Activated T-helper 2 cell treated with anti-CD3 and anti-CD28 coated beads, Interferon-gamma antibody, Interleukin-2, Interleukin-4, amounts not matched to agents 10 μg/mL and 5 μg/mL and 100 μg/mL, durations not matched to agents 14 hours and 24 hours and 36 hours (primary cell): ENCODE data around the gene AASDH. TPM values are rescaled to one million over a fixed set of nuclear protein-coding genes. Genes with fewer than 3 reads are reported as not detected.

ENCODE experiments used
- DNase-seq: peaks from one replicate; pipeline ENCODE4 v3.0.0; 2021; ENCODE audit warnings: low spot score
- H3K27ac Mint-ChIP-seq: one replicate; pipeline ENCODE4 v1.8.0; 2021; ENCODE audit warnings: mixed read lengths
- H3K27me3 Mint-ChIP-seq: one replicate; pipeline ENCODE4 v1.8.0; 2021; ENCODE audit warnings: low read depth, mixed read lengths
- H3K36me3 Mint-ChIP-seq: one replicate; pipeline ENCODE4 v1.8.0; 2021; ENCODE audit warnings: low read depth, mixed read lengths
- H3K4me1 Mint-ChIP-seq: one replicate; pipeline ENCODE4 v1.8.0; 2021; ENCODE audit warnings: low read depth, mixed read lengths
- H3K4me3 Mint-ChIP-seq: one replicate; pipeline ENCODE4 v1.8.0; 2021; ENCODE audit warnings: low read depth, mild to moderate bottlenecking, moderate library complexity, mixed read lengths
- H3K9me3 Mint-ChIP-seq: one replicate; pipeline ENCODE4 v1.8.0; 2021; ENCODE audit warnings: mixed read lengths
- intact Hi-C: fragments of 100-400 bp; cut with micrococcal nuclease; formaldehyde crosslinking; loops from one replicate; pipeline ENCODE4 v1.15.1; 2023
- total RNA-seq: library from RNA; stranded (reverse); gene quantifications from 2 replicates; pipeline ENCODE4 v1.2.3, GENCODE V29; 2022

Gene AASDH
- total RNA-seq, 1 donor from 2014 or later = 15.4 TPM

GRCh38 chr4:56305390-56305789, 81.9 kb downstream of the AASDH start:
- peaks cover 12% of the 10 kb centered on the region for H3K27me3 Mint-ChIP-seq
- H3K9me3 Mint-ChIP-seq = no peaks in the 10 kb centered on the region
- H3K4me3 Mint-ChIP-seq = no peak overlapping the region
- peaks cover 10% of the 10 kb centered on the region for H3K4me1 Mint-ChIP-seq
- DNase-seq = no peak
- H3K36me3 Mint-ChIP-seq = no peaks in the 10 kb centered on the region
- H3K27ac Mint-ChIP-seq = no peak overlapping the region
- intact Hi-C loops = no loop called here

DNA sequence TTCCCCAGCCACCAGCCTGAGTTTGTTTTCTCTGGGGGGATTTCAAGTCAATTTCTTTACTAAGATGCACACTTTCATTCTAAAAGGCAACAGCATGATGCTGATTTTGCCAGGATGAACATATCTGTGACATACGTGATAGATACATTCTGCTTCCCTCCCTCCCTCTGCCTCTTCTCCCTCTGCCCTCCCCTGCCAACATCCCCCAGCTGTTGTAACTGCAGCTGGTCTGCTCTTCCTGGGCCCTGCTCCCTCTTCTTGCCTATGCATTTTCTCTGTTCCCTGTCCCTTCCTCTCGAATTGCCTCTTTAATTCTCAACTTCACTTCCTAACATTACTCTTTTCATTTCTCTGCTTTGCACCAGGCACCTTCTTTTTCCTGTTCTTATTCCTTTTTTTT, 83.4 kb downstream of the AASDH start:
- Mint-ChIP-seq H3K36me3 (no peaks in the 10 kb centered on the region), H3K4me1 (peaks cover 10% of the 10 kb centered on the region), H3K27ac (no peak overlapping the region), H3K4me3 (no peak overlapping the region), H3K9me3 (no peaks in the 10 kb centered on the region), H3K27me3 (peaks cover 15% of the 10 kb centered on the region)
- intact Hi-C loops = no loop called here
- no peak for DNase-seq

DNA sequence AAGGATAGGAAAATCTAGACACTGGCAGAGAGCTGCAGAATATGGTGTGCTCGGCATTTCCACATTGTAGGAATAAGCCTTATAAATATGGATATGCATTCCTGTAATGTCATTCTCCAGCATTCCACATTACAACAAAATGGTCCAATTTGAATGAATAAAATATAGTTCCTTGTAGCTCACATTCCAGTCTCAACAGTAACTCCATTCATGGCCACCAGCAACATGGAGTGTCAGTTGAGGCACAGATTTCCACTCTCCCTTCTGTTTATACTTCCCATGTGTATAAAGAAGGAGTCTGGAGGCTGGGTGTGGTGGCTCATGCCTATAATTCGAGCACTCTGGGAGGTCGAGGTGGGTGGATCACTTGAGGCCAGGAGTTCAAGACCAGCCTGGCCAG, 84.5 kb downstream of the AASDH start:
- H3K9me3 Mint-ChIP-seq = no peaks in the 10 kb centered on the region
- peaks cover 10% of the 10 kb centered on the region for H3K4me1 Mint-ChIP-seq
- no peak overlapping the region for H3K27ac Mint-ChIP-seq
- intact Hi-C loops = no loop called here
- DNase-seq = no peak
- no peak overlapping the region for H3K4me3 Mint-ChIP-seq
- peaks cover 15% of the 10 kb centered on the region for H3K27me3 Mint-ChIP-seq
- no peaks in the 10 kb centered on the region for H3K36me3 Mint-ChIP-seq

DNA sequence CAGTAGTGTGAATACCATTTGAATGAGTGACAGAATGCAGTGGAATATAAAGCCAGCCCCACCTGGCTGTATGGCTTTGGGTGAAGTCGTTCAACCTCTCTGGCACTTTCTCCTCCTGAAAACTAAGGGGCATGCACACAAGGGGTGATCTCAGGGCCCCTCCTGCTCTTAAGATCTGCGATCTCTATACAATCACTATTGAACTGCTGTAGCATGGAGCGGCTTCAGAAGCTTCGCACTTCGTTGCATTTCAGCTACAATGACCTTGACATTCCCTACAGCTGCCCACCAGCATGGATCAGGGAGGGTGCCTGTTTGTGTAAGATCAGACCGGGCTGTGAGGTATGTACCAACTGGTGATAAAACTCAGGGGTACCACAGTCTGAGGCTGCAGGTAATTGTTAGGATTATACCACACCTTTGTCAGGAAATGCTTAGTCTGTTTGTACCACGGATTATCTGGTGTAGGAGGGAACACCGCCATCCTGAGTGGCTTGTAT, 85.2 kb downstream of the AASDH start:
- DNase-seq = no peak
- H3K9me3 Mint-ChIP-seq = no peaks in the 10 kb centered on the region
- peaks cover 10% of the 10 kb centered on the region for H3K4me1 Mint-ChIP-seq
- intact Hi-C loops = loop anchor here (1.0 to 2.0 kb wide), 3 partner anchors 173 to 354 kb away; partner anchors contain the start of gene CEP135
- H3K36me3 Mint-ChIP-seq = no peaks in the 10 kb centered on the region
- H3K4me3 Mint-ChIP-seq = no peak overlapping the region
- H3K27me3 Mint-ChIP-seq = peaks cover 15% of the 10 kb centered on the region
- no peak overlapping the region for H3K27ac Mint-ChIP-seq

GRCh38 chr4:56301181-56301996, 85.9 kb downstream of the AASDH start:
- no peaks in the 10 kb centered on the region for H3K9me3 Mint-ChIP-seq
- H3K4me1 Mint-ChIP-seq = peaks cover 12% of the 10 kb centered on the region
- H3K4me3 Mint-ChIP-seq = peak overlapping the region; percentile 15
- peak; percentile 55 for DNase-seq
- H3K36me3 Mint-ChIP-seq = no peaks in the 10 kb centered on the region
- peaks cover 15% of the 10 kb centered on the region for H3K27me3 Mint-ChIP-seq
- H3K27ac Mint-ChIP-seq = no peak overlapping the region
- intact Hi-C loops = loop anchor here (1.0 to 2.0 kb wide), 3 partner anchors 172 to 353 kb away; partner anchors contain the start of gene CEP135

DNA sequence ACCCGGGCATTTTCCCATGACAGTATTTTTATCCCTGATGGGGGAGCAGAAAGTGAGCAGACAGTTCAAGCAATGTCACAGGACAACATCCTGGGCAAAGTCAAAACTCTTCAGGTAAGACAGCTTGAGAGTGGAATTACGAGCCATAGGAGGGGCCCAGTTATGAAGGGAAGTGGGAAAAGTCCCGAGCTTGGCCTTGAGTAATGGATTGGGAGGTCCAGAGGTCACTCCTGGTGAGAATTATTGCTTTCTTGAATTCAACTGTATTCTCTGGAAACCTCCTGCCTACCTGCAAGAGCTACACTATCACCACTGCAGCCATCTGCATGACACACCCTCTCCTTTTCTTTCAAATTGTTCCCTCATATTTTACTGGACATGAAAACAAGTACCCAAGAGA, 89.1 kb downstream of the AASDH start:
- DNase-seq = no peak
- Mint-ChIP-seq H3K36me3 (no peaks in the 10 kb centered on the region), H3K27ac (no peak overlapping the region), H3K9me3 (peaks cover 2% of the 10 kb centered on the region), H3K4me1 (peaks cover 15% of the 10 kb centered on the region), H3K4me3 (no peak overlapping the region), H3K27me3 (peaks cover 15% of the 10 kb centered on the region)
- intact Hi-C loops = no loop called here

DNA sequence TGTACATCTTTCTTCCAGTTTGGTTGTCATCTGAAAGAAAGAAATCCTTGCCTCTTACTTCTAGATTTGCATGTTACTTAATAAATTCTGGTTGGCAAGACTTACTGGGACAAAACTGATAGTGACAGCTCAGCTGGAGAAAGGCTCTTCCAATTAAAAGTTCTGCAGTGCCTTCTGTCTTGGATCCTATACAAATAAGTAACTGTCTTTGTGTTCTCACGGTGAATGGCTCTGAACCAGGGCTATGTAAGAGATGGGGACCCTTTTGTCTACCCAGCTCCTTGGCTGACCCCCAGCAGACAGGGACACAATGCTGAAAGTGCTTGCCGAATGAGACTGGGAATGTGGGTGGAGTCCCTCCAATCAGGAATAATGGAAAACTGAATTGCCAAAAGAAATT, 89.5 kb downstream of the AASDH start:
- no peak for DNase-seq
- Mint-ChIP-seq H3K9me3 (peaks cover 6% of the 10 kb centered on the region), H3K36me3 (no peaks in the 10 kb centered on the region), H3K4me3 (no peak overlapping the region), H3K4me1 (peaks cover 15% of the 10 kb centered on the region), H3K27ac (no peak overlapping the region), H3K27me3 (peaks cover 19% of the 10 kb centered on the region)
- intact Hi-C loops = no loop called here

DNA sequence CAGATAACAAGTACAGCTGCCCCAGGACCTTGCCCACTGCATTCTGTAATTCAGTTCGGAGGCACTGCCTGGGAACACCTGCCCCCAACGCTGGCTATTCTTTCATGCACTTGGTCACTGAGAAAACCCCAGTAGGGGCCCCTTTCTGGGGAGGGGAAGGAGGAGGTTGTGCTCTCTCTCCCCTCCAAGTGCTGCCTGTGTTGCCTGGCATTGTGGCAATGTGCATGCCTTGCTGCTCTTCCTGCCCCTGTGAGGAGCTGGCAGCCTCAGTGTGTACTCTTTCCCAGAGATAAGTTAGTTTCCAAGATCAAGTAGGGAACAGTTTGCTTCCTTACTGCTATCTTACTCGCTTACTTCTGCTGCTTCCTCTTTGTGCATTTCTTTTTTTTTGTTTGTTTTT, 90.8 kb downstream of the AASDH start:
- Mint-ChIP-seq H3K27me3 (peaks cover 25% of the 10 kb centered on the region), H3K9me3 (peaks cover 11% of the 10 kb centered on the region), H3K36me3 (no peaks in the 10 kb centered on the region), H3K4me3 (no peak overlapping the region), H3K27ac (no peak overlapping the region), H3K4me1 (peaks cover 13% of the 10 kb centered on the region)
- intact Hi-C loops = no loop called here
- DNase-seq = no peak

GRCh38 chr4:56293121-56293520, 94.2 kb downstream of the AASDH start:
- no peak overlapping the region for H3K27ac Mint-ChIP-seq
- intact Hi-C loops = no loop called here
- peaks cover 19% of the 10 kb centered on the region for H3K4me1 Mint-ChIP-seq
- H3K27me3 Mint-ChIP-seq = peaks cover 37% of the 10 kb centered on the region
- H3K9me3 Mint-ChIP-seq = peaks cover 11% of the 10 kb centered on the region
- H3K4me3 Mint-ChIP-seq = no peak overlapping the region
- no peaks in the 10 kb centered on the region for H3K36me3 Mint-ChIP-seq
- DNase-seq = no peak

GRCh38 chr4:56289934-56290333, 97.4 kb downstream of the AASDH start:
- peak overlapping the region; percentile 3 for H3K4me3 Mint-ChIP-seq
- H3K27ac Mint-ChIP-seq = no peak overlapping the region
- intact Hi-C loops = loop anchor here (2.0 kb wide), 1 partner anchor 29 kb away; no protein-coding TSS in a partner anchor
- H3K36me3 Mint-ChIP-seq = no peaks in the 10 kb centered on the region
- no peak for DNase-seq
- H3K4me1 Mint-ChIP-seq = peaks cover 14% of the 10 kb centered on the region
- H3K9me3 Mint-ChIP-seq = peaks cover 11% of the 10 kb centered on the region
- peaks cover 42% of the 10 kb centered on the region for H3K27me3 Mint-ChIP-seq

DNA sequence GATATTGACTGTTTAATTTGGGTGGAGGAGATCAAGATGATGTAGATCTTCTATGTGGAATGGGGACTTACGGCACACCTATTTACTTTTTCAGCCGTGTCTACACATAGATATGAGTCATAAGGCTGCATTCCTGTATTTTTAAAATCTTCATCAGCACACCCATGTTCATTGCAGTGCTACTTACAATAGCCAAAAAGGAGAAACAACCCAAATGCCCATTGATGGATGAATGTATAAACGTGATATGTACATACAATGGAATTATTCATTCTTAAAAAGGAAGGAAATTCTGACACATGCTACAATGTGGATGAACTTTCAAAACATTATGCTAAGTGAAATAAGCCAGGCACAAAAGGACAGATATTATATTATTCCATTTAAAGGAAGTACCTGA, 98.6 kb downstream of the AASDH start:
- Mint-ChIP-seq H3K27me3 (peaks cover 42% of the 10 kb centered on the region), H3K9me3 (peaks cover 11% of the 10 kb centered on the region), H3K36me3 (no peaks in the 10 kb centered on the region), H3K4me1 (peaks cover 14% of the 10 kb centered on the region), H3K27ac (no peak overlapping the region), H3K4me3 (no peak overlapping the region)
- DNase-seq = no peak
- intact Hi-C loops = loop anchor here (2.0 kb wide), 1 partner anchor 28 kb away; no protein-coding TSS in a partner anchor
